MCF 10A (cell line): ENCODE data around the gene NFIX. TPM values are rescaled to one million over a fixed set of nuclear protein-coding genes. Genes with fewer than 3 reads are reported as not detected.
"Not testable (repeated sequence)": the region's sequence is repeated elsewhere in the genome, so short reads cannot be mapped to it uniquely, and the experiment has no call there.

Experiments
- BruUV-seq: library from RNA; stranded (reverse); fragments of 400-500 nt; replicated peaks from 2 replicates; lab custom pipeline; 2021; lab: Mats Ljungman, UMichigan
- CTCF ChIA-PET: fragments of 300-600 bp; sonication (Branson Sonifier 250); formaldehyde crosslinking; extraction: SDS; loops from one replicate; lab custom pipeline; 2021; ENCODE audit warnings: antibody characterized with exemption, inconsistent platforms; lab: Yijun Ruan, JAX
- POLR2A ChIA-PET: fragments of 300-600, 350-650 bp; sonication (Branson Sonifier 250); formaldehyde crosslinking; extraction: SDS; loops from one replicate; lab custom pipeline; 2020; ENCODE audit warnings: antibody characterized with exemption, inconsistent platforms; lab: Yijun Ruan, JAX
- DNase-seq: peaks from one replicate; pipeline ENCODE4 v3.0.0-alpha.2; 2018; ENCODE audit not compliant: unreplicated experiment
- H3K27ac Mint-ChIP-seq: one replicate; pipeline ENCODE4 v1.8.0; 2022; ENCODE audit warnings: mild to moderate bottlenecking, low read depth, mixed read lengths; ENCODE audit not compliant: unreplicated experiment
- H3K27me3 Mint-ChIP-seq: one replicate; pipeline ENCODE4 v1.8.0; 2022; ENCODE audit warnings: mixed read lengths; ENCODE audit not compliant: insufficient read depth, unreplicated experiment
- H3K36me3 Mint-ChIP-seq: one replicate; pipeline ENCODE4 v1.8.0; 2022; ENCODE audit warnings: mild to moderate bottlenecking, moderate library complexity, mixed read lengths; ENCODE audit not compliant: insufficient read depth, unreplicated experiment
- H3K4me1 Mint-ChIP-seq: one replicate; pipeline ENCODE4 v1.8.0; 2022; ENCODE audit warnings: mixed read lengths; ENCODE audit not compliant: insufficient read depth, unreplicated experiment
- H3K4me3 Mint-ChIP-seq: one replicate; pipeline ENCODE4 v1.8.0; 2022; ENCODE audit warnings: mild to moderate bottlenecking, moderate library complexity, mixed read lengths; ENCODE audit not compliant: unreplicated experiment
- H3K9me3 Mint-ChIP-seq: one replicate; pipeline ENCODE4 v1.8.0; 2022; ENCODE audit warnings: mixed read lengths; ENCODE audit not compliant: unreplicated experiment
- CTCF ChIP-seq: fragments of 200-600 bp; IDR thresholded peaks from one replicate; pipeline ENCODE4 v1.8.0; 2022; ENCODE audit warnings: antibody characterized with exemption, mild to moderate bottlenecking; ENCODE audit not compliant: unreplicated experiment
- intact Hi-C: fragments of 100-400 bp; cut with micrococcal nuclease; formaldehyde crosslinking; loops from 2 replicates; pipeline ENCODE4 v1.14.1; 2022
- total RNA-seq: library from RNA; stranded (reverse); gene quantifications from 2 replicates; pipeline ENCODE4 v1.2.3, GENCODE V29; 2022

The NFIX gene
- total RNA-seq, 1 experiment from 2014 or later: 27.2 TPM

- no TSS peak for BruUV-seq
- TF ChIP-seq CTCF: no peak
- Mint-ChIP-seq H3K27ac (no peak overlapping the region), H3K4me3 (no peak overlapping the region), H3K4me1 (peaks cover 6% of the 10 kb centered on the region), H3K9me3 (no peaks in the 10 kb centered on the region), H3K27me3 (no peaks in the 10 kb centered on the region), H3K36me3 (peaks cover 4% of the 10 kb centered on the region)
- intact Hi-C loops: no loop called here
- DNase-seq: no peak
- POLR2A ChIA-PET: no interaction called here
- CTCF ChIA-PET: interaction anchor here (0.6 to 7.5 kb wide), 4 partner anchors 9 to 151 kb away, joined by 3 to 82 read pairs (median 12); no protein-coding TSS in a partner anchor
Measured at GRCh38 chr19:12973236-12973635, 22.0 kb upstream of the NFIX start.

- Mint-ChIP-seq H3K27ac (no peak overlapping the region), H3K36me3 (peaks cover 6% of the 10 kb centered on the region), H3K9me3 (no peaks in the 10 kb centered on the region), H3K27me3 (no peaks in the 10 kb centered on the region), H3K4me1 (peaks cover 6% of the 10 kb centered on the region), H3K4me3 (no peak overlapping the region)
- BruUV-seq: no TSS peak
- POLR2A ChIA-PET: no interaction called here
- CTCF ChIA-PET: interaction anchor here (0.6 to 12.6 kb wide), 6 partner anchors 10 to 178 kb away, joined by 3 to 334 read pairs (median 6); no protein-coding TSS in a partner anchor
- intact Hi-C loops: no loop called here
- no peak for TF ChIP-seq CTCF
- no peak for DNase-seq
Measured at GRCh38 chr19:12974301-12975220, 20.7 kb upstream of the NFIX start.

- Mint-ChIP-seq H3K36me3 (peaks cover 6% of the 10 kb centered on the region), H3K27ac (no peak overlapping the region), H3K9me3 (no peaks in the 10 kb centered on the region), H3K4me3 (no peak overlapping the region), H3K27me3 (no peaks in the 10 kb centered on the region), H3K4me1 (peaks cover 6% of the 10 kb centered on the region)
- CTCF ChIA-PET: interaction anchor here (0.6 to 12.6 kb wide), 6 partner anchors 11 to 119 kb away, joined by 3 to 334 read pairs (median 46); no protein-coding TSS in a partner anchor
- POLR2A ChIA-PET: no interaction called here
- TF ChIP-seq CTCF: no peak
- DNase-seq: no peak
- no TSS peak for BruUV-seq
- intact Hi-C loops: no loop called here
Measured at GRCh38 chr19:12975221-12975741, 20.0 kb upstream of the NFIX start.

GRCh38 chr19:12976109-12976508 is 19.2 kb upstream of the NFIX start:
- DNase-seq, BruUV-seq, H3K36me3 Mint-ChIP-seq, intact Hi-C loops, H3K27ac Mint-ChIP-seq, H3K27me3 Mint-ChIP-seq, H3K9me3 Mint-ChIP-seq, H3K4me1 Mint-ChIP-seq, H3K4me3 Mint-ChIP-seq: not testable (repeated sequence)
- POLR2A ChIA-PET: interaction anchor here (1.2 kb wide), 1 partner anchor 11 kb away, joined by 4 read pairs; no protein-coding TSS in a partner anchor
- CTCF ChIA-PET: interaction anchor here (1.2 to 12.6 kb wide), 10 partner anchors 8 to 613 kb away, joined by 3 to 334 read pairs (median 18); no protein-coding TSS in a partner anchor
